HepG2 (cell line): ENCODE results near the gene JAKMIP3. TPM values are rescaled to one million over a fixed set of nuclear protein-coding genes. Genes with fewer than 3 reads are reported as not detected.

Source experiments
- ATAC-seq: fragments of 200-7000 bp; cut with Tn5 transposase; 3 replicates; pipeline ENCODE4 v1.9.1; 2020; ENCODE audit warnings: mild to moderate bottlenecking, moderate library complexity
- BruUV-seq: library from RNA; stranded (reverse); fragments of 400-500 nt; replicated peaks from 2 replicates; lab custom pipeline; 2021; lab: Mats Ljungman, UMichigan
- CTCF ChIA-PET: fragments of 300-600 bp; formaldehyde crosslinking; extraction: SDS; loops from one replicate; lab custom pipeline; 2021; ENCODE audit warnings: low total read pairs, inconsistent platforms, low intra/inter-chr PET ratio; lab: Yijun Ruan, JAX
- POLR2A ChIA-PET: fragments of 350-600 bp; sonication (Branson Sonifier 250); formaldehyde crosslinking; loops from one replicate; lab custom pipeline; 2020; ENCODE audit warnings: antibody characterized with exemption, inconsistent platforms; lab: Yijun Ruan, JAX
- DNase-seq: peaks from one replicate; pipeline ENCODE4 v3.0.0-alpha.2; 2015; ENCODE audit warnings: low spot score
- FAIRE-seq: peaks from 3 replicates; lab custom pipeline; 2011; peaks lifted over from hg19 to GRCh38; lab: Jason Lieb, UNC
- H2AFZ ChIP-seq: one replicate; pipeline ENCODE4 v1.6.1; 2011; ENCODE audit warnings: low read length, inconsistent platforms
- H3K27ac ChIP-seq: fragments of 300-600 bp; 3 replicates; pipeline ENCODE4 v1.8.0; 2011; ENCODE audit warnings: mixed run types, mild to moderate bottlenecking, mixed read lengths, low read length, inconsistent platforms; ENCODE audit not compliant: insufficient read depth; ENCODE audit errors: extremely low read length
- H3K27me3 ChIP-seq, 2 experiments: fragments of 200-600 bp in 1 of 2; 2 replicates in 1 of 2; 3 replicates in 1 of 2; pipeline versions ENCODE4 v1.6.0 to v1.8.0; 2011; ENCODE audit warnings: low read length in 2 of 2, mild to moderate bottlenecking in 2 of 2, moderate library complexity in 2 of 2, inconsistent platforms in 1 of 2; ENCODE audit not compliant: insufficient read depth in 2 of 2, control insufficient read depth in 1 of 2
- H3K36me3 ChIP-seq, 2 experiments: fragments of 200-600 bp in 1 of 2; replicated peaks in 1 of 2; 2 replicates in 1 of 2; 3 replicates in 1 of 2; pipeline versions ENCODE4 v1.5.1 to v1.8.0; 2011; ENCODE audit warnings: low read length in 2 of 2, inconsistent platforms in 1 of 2; ENCODE audit not compliant: insufficient read depth in 2 of 2, control insufficient read depth in 1 of 2
- H3K4me1 ChIP-seq: 2 replicates; pipeline ENCODE4 v1.5.1; 2012; ENCODE audit warnings: low read length, inconsistent platforms; ENCODE audit not compliant: insufficient read depth
- H3K4me2 ChIP-seq: 2 replicates; pipeline ENCODE4 v1.6.0; 2011; ENCODE audit warnings: low read depth, low read length, inconsistent platforms
- H3K4me3 ChIP-seq, 3 experiments: fragments of 200-600 bp in 1 of 3; sonication (generic), shearing (Covaris generic) in 1 of 3; replicated peaks in 1 of 3; 2 replicates each; pipeline ENCODE4 v1.5.1; 2011 to 2016; ENCODE audit warnings: low read length in 3 of 3, inconsistent platforms in 2 of 3, low read depth in 2 of 3, mild to moderate bottlenecking in 2 of 3, control low read depth in 1 of 3, mixed read lengths in 1 of 3; ENCODE audit not compliant: insufficient read depth in 1 of 3
- H3K79me2 ChIP-seq: one replicate; pipeline ENCODE4 v1.6.1; 2011; ENCODE audit warnings: low read length, inconsistent platforms; ENCODE audit not compliant: insufficient read depth
- H3K9ac ChIP-seq: 2 replicates; pipeline ENCODE4 v1.6.0; 2011; ENCODE audit warnings: mild to moderate bottlenecking, low read depth, low read length, inconsistent platforms; ENCODE audit not compliant: insufficient read depth
- H3K9me3 ChIP-seq: 2 replicates; pipeline ENCODE4 v1.5.1; 2012; ENCODE audit warnings: mild to moderate bottlenecking, low read length
- H4K20me1 ChIP-seq: 2 replicates; pipeline ENCODE4 v1.6.0; 2011; ENCODE audit warnings: inconsistent platforms, mild to moderate bottlenecking, low read length, moderate library complexity; ENCODE audit not compliant: insufficient read depth
- ATRX ChIP-seq: sonication (generic); formaldehyde crosslinking; IDR thresholded peaks from 2 replicates; pipeline ENCODE4 v1.4.0; 2020; ENCODE audit warnings: missing genetic modification reagents, borderline replicate concordance
- ELF4 ChIP-seq: sonication (generic); formaldehyde crosslinking; IDR thresholded peaks from 2 replicates; pipeline ENCODE4 v1.5.0; 2020; ENCODE audit warnings: missing genetic modification reagents, mild to moderate bottlenecking, moderate library complexity, borderline replicate concordance
- ETV5 ChIP-seq: IDR thresholded peaks from 2 replicates; pipeline ENCODE4 v1.6.1; 2018; ENCODE audit warnings: missing biosample characterization, missing genetic modification reagents, inconsistent platforms, borderline replicate concordance
- IRF2 ChIP-seq: IDR thresholded peaks from 2 replicates; pipeline ENCODE4 v1.6.1; 2018; ENCODE audit warnings: missing genetic modification reagents, missing compliant biosample characterization
- JUNB ChIP-seq: sonication (generic); formaldehyde crosslinking; IDR thresholded peaks from 2 replicates; pipeline ENCODE4 v1.8.0; 2022; ENCODE audit warnings: missing genetic modification reagents, mild to moderate bottlenecking, borderline replicate concordance
- SIN3B ChIP-seq: fragments of 150-350 bp; IDR thresholded peaks from 2 replicates; pipeline ENCODE4 v1.6.1; 2014; ENCODE audit warnings: low read length
- ZNF124 ChIP-seq: sonication (generic); formaldehyde crosslinking; IDR thresholded peaks from 2 replicates; pipeline ENCODE4 v1.4.0; 2020; ENCODE audit warnings: missing genetic modification reagents
- ZNF431 ChIP-seq: sonication (generic); formaldehyde crosslinking; IDR thresholded peaks from 2 replicates; pipeline ENCODE4 v1.9.0; 2022; ENCODE audit warnings: missing genetic modification reagents, low read depth, mild to moderate bottlenecking, borderline replicate concordance
- WGBS: methylation state at CpG from one replicate; pipeline ENCODE4 v1.1.6; 2017; ENCODE audit warnings: low lambda C conversion rate; 5-methylcytosine and 5-hydroxymethylcytosine counted together
- in situ Hi-C: cut with HindIII; loops from 2 replicates; pipeline ENCODE4 v1.10.0; 2017; ENCODE audit warnings: low pct_unique_long_range_greater_than_20kb; ENCODE audit not compliant: extremely low pct_ligation_motif_present
- intact Hi-C: fragments of 100-400 bp; cut with micrococcal nuclease; formaldehyde crosslinking; loops from one replicate; pipeline ENCODE4 v1.10.0; 2022; ENCODE audit not compliant: unreplicated experiment
- polyA plus RNA-seq, 8 experiments: library from polyadenylated mRNA; depleted of rRNA in 3 of 8; stranded (reverse) in 7 of 8; unstranded in 1 of 8; fragments of >200 nt; fragmentation: Illumina TruSeq in 4 of 8; extraction: Trizol in 4 of 8; gene quantifications; 2 replicates each; pipeline versions ENCODE4 v1.2.1 to v1.2.3, GENCODE V29; 2011 to 2016; ENCODE audit warnings: low read depth in 4 of 8, missing spikeins in 1 of 8, mixed read lengths in 1 of 8; ENCODE audit not compliant: insufficient read depth in 1 of 8
- total RNA-seq, 5 experiments: library from RNA; depleted of rRNA; stranded (reverse); fragments of >200 nt; fragmentation: Illumina TruSeq; extraction: Trizol; gene quantifications; 2 replicates each; pipeline ENCODE4 v1.2.3, GENCODE V29; 2016; ENCODE audit warnings: low read depth in 1 of 5
- TF ChIP-seq, protein P1 (sequence below): sonication (generic); formaldehyde crosslinking; IDR thresholded peaks from 2 replicates; pipeline ENCODE4 v1.4.0; 2020; ENCODE audit warnings: missing genetic modification reagents

JAKMIP3 gene
- total and polyA plus RNA-seq, 2 of the 13 experiments (the other 11 are each of a cell fraction or from before 2014, with no cell fraction given) = 0.03 to 0.11 TPM

DNA sequence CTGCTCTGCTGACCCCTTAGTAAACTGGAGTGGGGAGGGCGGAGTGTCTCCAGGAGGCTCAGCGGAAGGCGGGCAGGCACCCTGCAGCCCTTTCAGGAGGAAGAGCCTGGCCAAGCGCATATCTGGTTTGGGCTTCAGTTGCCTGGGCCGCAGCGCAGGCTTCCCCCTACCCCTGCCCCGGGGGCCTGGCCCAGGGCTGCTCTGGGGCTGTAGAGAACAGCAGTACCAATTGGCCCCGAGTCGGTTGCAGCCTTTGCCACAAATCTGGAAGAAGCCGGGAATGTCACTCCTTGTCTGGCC is 28.1 kb upstream of the JAKMIP3 start:
- no peaks in the 10 kb centered on the region for H3K36me3 ChIP-seq
- no peaks in the 10 kb centered on the region; the same call in 1 of the 2 replicates for H4K20me1 ChIP-seq
- H3K79me2 ChIP-seq = no peaks in the 10 kb centered on the region
- ChIA-PET POLR2A (no interaction called here), CTCF (no interaction called here)
- no peaks in the 10 kb centered on the region for H3K4me1 ChIP-seq
- H3K27me3 ChIP-seq = peaks cover 15 to 86% of the 10 kb centered on the region in 2 experiments
- H3K4me3 ChIP-seq = no peak overlapping the region
- ATAC-seq (no peak), FAIRE-seq (no peak), DNase-seq (no peak)
- no peak overlapping the region for H3K27ac ChIP-seq
- intact Hi-C loops (no loop called here), in situ Hi-C loops (no loop called here)
- no peak for TF ChIP-seq ELF4 (CRISPR knock-in tag)
- TF ChIP-seq ZNF124 (CRISPR knock-in tag) = no peak
- no peak for TF ChIP-seq ZNF431 (CRISPR knock-in tag)
- no peak for TF ChIP-seq ATRX (CRISPR knock-in tag)
- TF ChIP-seq SIN3B = no peak
- no peak for TF ChIP-seq JUNB
- no peak for TF ChIP-seq ETV5 (CRISPR knock-in tag)
- no peak for TF ChIP-seq IRF2 (CRISPR knock-in tag)
- H3K9ac ChIP-seq = no peak overlapping the region
- no peak overlapping the region for H2AFZ ChIP-seq
- WGBS = 0% methylated on average over 1 of the region's 10 CpGs
- no peaks in the 10 kb centered on the region for H3K9me3 ChIP-seq
- BruUV-seq = no TSS peak
- no peak overlapping the region for H3K4me2 ChIP-seq

DNA sequence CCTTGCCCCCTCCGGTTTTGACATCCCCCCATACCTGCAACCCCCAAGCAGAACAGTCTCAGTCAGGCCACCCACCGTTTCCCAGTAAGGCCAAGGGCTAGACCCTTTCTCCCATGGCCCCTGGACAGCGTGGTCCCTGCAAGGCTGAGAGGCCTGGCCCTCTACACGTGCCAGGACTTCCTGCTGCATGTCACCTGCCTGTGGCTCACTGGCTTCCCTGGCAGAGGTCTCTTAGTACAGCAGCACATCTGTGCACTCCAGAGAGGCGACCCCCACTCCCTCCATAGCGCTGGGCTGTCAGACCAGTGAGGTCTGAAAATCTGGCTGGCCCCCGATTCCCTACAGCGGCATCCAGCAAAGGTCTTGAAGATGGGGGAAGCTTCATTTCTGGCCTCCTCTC is 26.4 kb upstream of the JAKMIP3 start:
- H3K27ac ChIP-seq = no peak overlapping the region
- intact Hi-C loops = no loop called here
- H3K36me3 ChIP-seq = no peaks in the 10 kb centered on the region
- no TSS peak for BruUV-seq
- H3K4me3 ChIP-seq = no peak overlapping the region
- peaks cover 19 to 89% of the 10 kb centered on the region in 2 experiments for H3K27me3 ChIP-seq
- ATAC-seq = no peak
- TF ChIP-seq, protein P1, sequence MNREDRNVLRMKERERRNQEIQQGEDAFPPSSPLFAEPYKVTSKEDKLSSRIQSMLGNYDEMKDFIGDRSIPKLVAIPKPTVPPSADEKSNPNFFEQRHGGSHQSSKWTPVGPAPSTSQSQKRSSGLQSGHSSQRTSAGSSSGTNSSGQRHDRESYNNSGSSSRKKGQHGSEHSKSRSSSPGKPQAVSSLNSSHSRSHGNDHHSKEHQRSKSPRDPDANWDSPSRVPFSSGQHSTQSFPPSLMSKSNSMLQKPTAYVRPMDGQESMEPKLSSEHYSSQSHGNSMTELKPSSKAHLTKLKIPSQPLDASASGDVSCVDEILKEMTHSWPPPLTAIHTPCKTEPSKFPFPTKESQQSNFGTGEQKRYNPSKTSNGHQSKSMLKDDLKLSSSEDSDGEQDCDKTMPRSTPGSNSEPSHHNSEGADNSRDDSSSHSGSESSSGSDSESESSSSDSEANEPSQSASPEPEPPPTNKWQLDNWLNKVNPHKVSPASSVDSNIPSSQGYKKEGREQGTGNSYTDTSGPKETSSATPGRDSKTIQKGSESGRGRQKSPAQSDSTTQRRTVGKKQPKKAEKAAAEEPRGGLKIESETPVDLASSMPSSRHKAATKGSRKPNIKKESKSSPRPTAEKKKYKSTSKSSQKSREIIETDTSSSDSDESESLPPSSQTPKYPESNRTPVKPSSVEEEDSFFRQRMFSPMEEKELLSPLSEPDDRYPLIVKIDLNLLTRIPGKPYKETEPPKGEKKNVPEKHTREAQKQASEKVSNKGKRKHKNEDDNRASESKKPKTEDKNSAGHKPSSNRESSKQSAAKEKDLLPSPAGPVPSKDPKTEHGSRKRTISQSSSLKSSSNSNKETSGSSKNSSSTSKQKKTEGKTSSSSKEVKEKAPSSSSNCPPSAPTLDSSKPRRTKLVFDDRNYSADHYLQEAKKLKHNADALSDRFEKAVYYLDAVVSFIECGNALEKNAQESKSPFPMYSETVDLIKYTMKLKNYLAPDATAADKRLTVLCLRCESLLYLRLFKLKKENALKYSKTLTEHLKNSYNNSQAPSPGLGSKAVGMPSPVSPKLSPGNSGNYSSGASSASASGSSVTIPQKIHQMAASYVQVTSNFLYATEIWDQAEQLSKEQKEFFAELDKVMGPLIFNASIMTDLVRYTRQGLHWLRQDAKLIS = no peak
- no peaks in the 10 kb centered on the region for H3K9me3 ChIP-seq
- CTCF ChIA-PET = no interaction called here
- POLR2A ChIA-PET = no interaction called here
- in situ Hi-C loops = no loop called here
- no peak for FAIRE-seq
- no peak overlapping the region for H3K4me2 ChIP-seq
- H4K20me1 ChIP-seq = no peaks in the 10 kb centered on the region; the same call in 1 of the 2 replicates
- WGBS = 7% methylated on average over 5 of the region's 8 CpGs
- H2AFZ ChIP-seq = no peak overlapping the region
- H3K4me1 ChIP-seq = no peaks in the 10 kb centered on the region
- H3K79me2 ChIP-seq = no peaks in the 10 kb centered on the region
- H3K9ac ChIP-seq = no peak overlapping the region
- DNase-seq = no peak
